Activated T-helper 2 cell treated with anti-CD3 and anti-CD28 coated beads, Interferon-gamma antibody, Interleukin-2, Interleukin-4, amounts not matched to agents 10 μg/mL and 5 μg/mL and 100 μg/mL, durations not matched to agents 14 hours and 24 hours and 36 hours (primary cell): ENCODE measurements around the gene CDH23. TPM values are rescaled to one million over a fixed set of nuclear protein-coding genes. Genes with fewer than 3 reads are reported as not detected.

Experiments used
- DNase-seq: peaks from one replicate; pipeline ENCODE4 v3.0.0; 2021; ENCODE audit warnings: low spot score
- H3K27ac Mint-ChIP-seq: one replicate; pipeline ENCODE4 v1.8.0; 2021; ENCODE audit warnings: mixed read lengths
- H3K27me3 Mint-ChIP-seq: one replicate; pipeline ENCODE4 v1.8.0; 2021; ENCODE audit warnings: low read depth, mixed read lengths
- H3K36me3 Mint-ChIP-seq: one replicate; pipeline ENCODE4 v1.8.0; 2021; ENCODE audit warnings: low read depth, mixed read lengths
- H3K4me1 Mint-ChIP-seq: one replicate; pipeline ENCODE4 v1.8.0; 2021; ENCODE audit warnings: low read depth, mixed read lengths
- H3K4me3 Mint-ChIP-seq: one replicate; pipeline ENCODE4 v1.8.0; 2021; ENCODE audit warnings: low read depth, mild to moderate bottlenecking, moderate library complexity, mixed read lengths
- H3K9me3 Mint-ChIP-seq: one replicate; pipeline ENCODE4 v1.8.0; 2021; ENCODE audit warnings: mixed read lengths
- intact Hi-C: fragments of 100-400 bp; cut with micrococcal nuclease; formaldehyde crosslinking; loops from one replicate; pipeline ENCODE4 v1.15.1; 2023
- total RNA-seq: library from RNA; stranded (reverse); gene quantifications from 2 replicates; pipeline ENCODE4 v1.2.3, GENCODE V29; 2022

CDH23 gene
- total RNA-seq, 1 donor from 2014 or later: 0.55 TPM

- no peak overlapping the region for H3K27ac Mint-ChIP-seq
- H3K4me3 Mint-ChIP-seq: no peak overlapping the region
- H3K27me3 Mint-ChIP-seq: peaks cover 35% of the 10 kb centered on the region
- H3K9me3 Mint-ChIP-seq: no peaks in the 10 kb centered on the region
- H3K36me3 Mint-ChIP-seq: no peaks in the 10 kb centered on the region
- DNase-seq: no peak
- no peaks in the 10 kb centered on the region for H3K4me1 Mint-ChIP-seq
- intact Hi-C loops: loop anchor here (10.0 kb wide), 1 partner anchor 426 kb away; no protein-coding TSS in a partner anchor
Measured at GRCh38 chr10:71388583-71389310, 8.0 kb upstream of the CDH23 start.

- Mint-ChIP-seq H3K4me3 (no peak overlapping the region), H3K27ac (no peak overlapping the region), H3K36me3 (no peaks in the 10 kb centered on the region), H3K9me3 (no peaks in the 10 kb centered on the region), H3K4me1 (no peaks in the 10 kb centered on the region), H3K27me3 (peaks cover 41% of the 10 kb centered on the region)
- no peak for DNase-seq
- intact Hi-C loops: loop anchor here (10.0 kb wide), 2 partner anchors 215 to 425 kb away; no protein-coding TSS in a partner anchor
Measured at GRCh38 chr10:71389768-71390460, 6.8 kb upstream of the CDH23 start.

GRCh38 chr10:71390461-71390835 is 6.3 kb upstream of the CDH23 start:
- Mint-ChIP-seq H3K9me3 (no peaks in the 10 kb centered on the region), H3K27ac (no peak overlapping the region), H3K36me3 (no peaks in the 10 kb centered on the region), H3K4me3 (no peak overlapping the region), H3K27me3 (peaks cover 46% of the 10 kb centered on the region), H3K4me1 (no peaks in the 10 kb centered on the region)
- intact Hi-C loops: loop anchor here (10.0 kb wide), 1 partner anchor 214 kb away; no protein-coding TSS in a partner anchor
- DNase-seq: no peak

- Mint-ChIP-seq H3K27me3 (peaks cover 49% of the 10 kb centered on the region), H3K9me3 (no peaks in the 10 kb centered on the region), H3K36me3 (no peaks in the 10 kb centered on the region), H3K4me1 (no peaks in the 10 kb centered on the region), H3K27ac (no peak overlapping the region), H3K4me3 (no peak overlapping the region)
- intact Hi-C loops: loop anchor here (10.0 kb wide), 1 partner anchor 214 kb away; no protein-coding TSS in a partner anchor
- no peak for DNase-seq
Measured at GRCh38 chr10:71390921-71391690, 5.6 kb upstream of the CDH23 start.

GRCh38 chr10:71391701-71392100 is 5.0 kb upstream of the CDH23 start:
- no peaks in the 10 kb centered on the region for H3K4me1 Mint-ChIP-seq
- no peaks in the 10 kb centered on the region for H3K9me3 Mint-ChIP-seq
- H3K27me3 Mint-ChIP-seq: peaks cover 46% of the 10 kb centered on the region
- no peak overlapping the region for H3K27ac Mint-ChIP-seq
- intact Hi-C loops: loop anchor here (10.0 kb wide), 1 partner anchor 213 kb away; no protein-coding TSS in a partner anchor
- H3K4me3 Mint-ChIP-seq: no peak overlapping the region
- H3K36me3 Mint-ChIP-seq: no peaks in the 10 kb centered on the region
- no peak for DNase-seq

GRCh38 chr10:71392292-71392691 is 4.4 kb upstream of the CDH23 start:
- H3K4me3 Mint-ChIP-seq: no peak overlapping the region
- no peaks in the 10 kb centered on the region for H3K4me1 Mint-ChIP-seq
- no peak overlapping the region for H3K27ac Mint-ChIP-seq
- intact Hi-C loops: loop anchor here (10.0 kb wide), 1 partner anchor 213 kb away; no protein-coding TSS in a partner anchor
- H3K9me3 Mint-ChIP-seq: no peaks in the 10 kb centered on the region
- no peaks in the 10 kb centered on the region for H3K36me3 Mint-ChIP-seq
- DNase-seq: no peak
- H3K27me3 Mint-ChIP-seq: peaks cover 46% of the 10 kb centered on the region

GRCh38 chr10:71392791-71393781 is 3.6 kb upstream of the CDH23 start:
- no peaks in the 10 kb centered on the region for H3K36me3 Mint-ChIP-seq
- H3K4me1 Mint-ChIP-seq: no peaks in the 10 kb centered on the region
- H3K27ac Mint-ChIP-seq: no peak overlapping the region
- H3K9me3 Mint-ChIP-seq: no peaks in the 10 kb centered on the region
- DNase-seq: no peak
- no peak overlapping the region for H3K4me3 Mint-ChIP-seq
- intact Hi-C loops: loop anchor here (10.0 kb wide), 1 partner anchor 212 kb away; no protein-coding TSS in a partner anchor
- peaks cover 49% of the 10 kb centered on the region for H3K27me3 Mint-ChIP-seq

GRCh38 chr10:71393841-71394475 is 2.8 kb upstream of the CDH23 start:
- H3K27ac Mint-ChIP-seq: no peak overlapping the region
- H3K36me3 Mint-ChIP-seq: no peaks in the 10 kb centered on the region
- intact Hi-C loops: loop anchor here (10.0 kb wide), 1 partner anchor 211 kb away; no protein-coding TSS in a partner anchor
- no peaks in the 10 kb centered on the region for H3K9me3 Mint-ChIP-seq
- H3K27me3 Mint-ChIP-seq: peaks cover 52% of the 10 kb centered on the region
- H3K4me3 Mint-ChIP-seq: no peak overlapping the region
- no peak for DNase-seq
- H3K4me1 Mint-ChIP-seq: no peaks in the 10 kb centered on the region

GRCh38 chr10:71394926-71395562 is 1.7 kb upstream of the CDH23 start:
- Mint-ChIP-seq H3K4me1 (no peaks in the 10 kb centered on the region), H3K36me3 (no peaks in the 10 kb centered on the region), H3K27ac (no peak overlapping the region), H3K4me3 (no peak overlapping the region), H3K9me3 (no peaks in the 10 kb centered on the region), H3K27me3 (peaks cover 57% of the 10 kb centered on the region)
- no peak for DNase-seq
- intact Hi-C loops: loop anchor here (10.0 kb wide), 1 partner anchor 210 kb away; no protein-coding TSS in a partner anchor

- Mint-ChIP-seq H3K36me3 (no peaks in the 10 kb centered on the region), H3K4me1 (no peaks in the 10 kb centered on the region), H3K4me3 (no peak overlapping the region), H3K27ac (no peak overlapping the region), H3K9me3 (no peaks in the 10 kb centered on the region), H3K27me3 (peaks cover 56% of the 10 kb centered on the region)
- intact Hi-C loops: loop anchor here (10.0 kb wide), 1 partner anchor 209 kb away; no protein-coding TSS in a partner anchor
- DNase-seq: no peak
Measured at GRCh38 chr10:71395621-71396020, 1.1 kb upstream of the CDH23 start.

GRCh38 chr10:71396084-71396710 is 523 bp upstream of the CDH23 start:
- no peaks in the 10 kb centered on the region for H3K36me3 Mint-ChIP-seq
- H3K27ac Mint-ChIP-seq: no peak overlapping the region
- intact Hi-C loops: loop anchor here (10.0 kb wide), 1 partner anchor 209 kb away; no protein-coding TSS in a partner anchor
- H3K4me3 Mint-ChIP-seq: no peak overlapping the region
- no peaks in the 10 kb centered on the region for H3K9me3 Mint-ChIP-seq
- no peak for DNase-seq
- peaks cover 58% of the 10 kb centered on the region for H3K27me3 Mint-ChIP-seq
- no peaks in the 10 kb centered on the region for H3K4me1 Mint-ChIP-seq
